Dendritic cell treated with granulocyte-macrophage colony-stimulating factor and Interleukin-4, amounts not matched to agents 40 ng/mL and 50 ng/mL, for 4 days (primary cell): ENCODE data around the gene PIGC.

Source experiments
- H3K27ac Mint-ChIP-seq: one replicate; pipeline ENCODE4 v1.8.0; 2022; ENCODE audit warnings: mild to moderate bottlenecking, mixed read lengths
- H3K27me3 Mint-ChIP-seq: one replicate; pipeline ENCODE4 v1.8.0; 2022; ENCODE audit warnings: mild to moderate bottlenecking, mixed read lengths
- H3K36me3 Mint-ChIP-seq: one replicate; pipeline ENCODE4 v1.8.0; 2022; ENCODE audit warnings: low read depth, mixed read lengths
- H3K4me1 Mint-ChIP-seq: one replicate; pipeline ENCODE4 v1.8.0; 2022; ENCODE audit warnings: low read depth, mixed read lengths
- H3K4me3 Mint-ChIP-seq: one replicate; pipeline ENCODE4 v1.8.0; 2022; ENCODE audit warnings: mild to moderate bottlenecking, moderate library complexity, mixed read lengths
- H3K9me3 Mint-ChIP-seq: one replicate; pipeline ENCODE4 v1.8.0; 2022; ENCODE audit warnings: mixed read lengths
- intact Hi-C: fragments of 100-400 bp; cut with micrococcal nuclease; formaldehyde crosslinking; loops from one replicate; pipeline ENCODE4 v1.15.0; 2022

Gene PIGC

GRCh38 chr1:172397221-172397620 is 46.6 kb downstream of the PIGC start:
- H3K27me3 Mint-ChIP-seq = no peaks in the 10 kb centered on the region
- H3K4me1 Mint-ChIP-seq = peaks cover 23% of the 10 kb centered on the region
- H3K27ac Mint-ChIP-seq = no peak overlapping the region
- no peak overlapping the region for H3K4me3 Mint-ChIP-seq
- no peaks in the 10 kb centered on the region for H3K9me3 Mint-ChIP-seq
- intact Hi-C loops = loop anchor here (5.0 to 10.0 kb wide), 2 partner anchors 215 to 592 kb away; no protein-coding TSS in a partner anchor
- no peaks in the 10 kb centered on the region for H3K36me3 Mint-ChIP-seq

- Mint-ChIP-seq H3K27ac (no peak overlapping the region), H3K9me3 (no peaks in the 10 kb centered on the region), H3K4me1 (peaks cover 34% of the 10 kb centered on the region), H3K27me3 (no peaks in the 10 kb centered on the region), H3K4me3 (no peak overlapping the region), H3K36me3 (no peaks in the 10 kb centered on the region)
- intact Hi-C loops = loop anchor here (5.0 to 10.0 kb wide), 2 partner anchors 213 to 591 kb away; no protein-coding TSS in a partner anchor
Measured at GRCh38 chr1:172395576-172395975, 48.3 kb downstream of the PIGC start.

- no peaks in the 10 kb centered on the region for H3K9me3 Mint-ChIP-seq
- H3K27me3 Mint-ChIP-seq = no peaks in the 10 kb centered on the region
- H3K4me1 Mint-ChIP-seq = peaks cover 34% of the 10 kb centered on the region
- H3K4me3 Mint-ChIP-seq = no peak overlapping the region
- intact Hi-C loops = loop anchor here (5.0 to 10.0 kb wide), 2 partner anchors 213 to 590 kb away; no protein-coding TSS in a partner anchor
- H3K36me3 Mint-ChIP-seq = no peaks in the 10 kb centered on the region
- peak overlapping the region; percentile 83 for H3K27ac Mint-ChIP-seq
Measured at GRCh38 chr1:172394811-172395210, 49.1 kb downstream of the PIGC start.

GRCh38 chr1:172394141-172394751 is 49.6 kb downstream of the PIGC start:
- peak overlapping the region; percentile 83 for H3K27ac Mint-ChIP-seq
- H3K4me3 Mint-ChIP-seq = no peak overlapping the region
- H3K9me3 Mint-ChIP-seq = no peaks in the 10 kb centered on the region
- no peaks in the 10 kb centered on the region for H3K36me3 Mint-ChIP-seq
- peaks cover 33% of the 10 kb centered on the region for H3K4me1 Mint-ChIP-seq
- H3K27me3 Mint-ChIP-seq = no peaks in the 10 kb centered on the region
- intact Hi-C loops = loop anchor here (10.0 kb wide), 1 partner anchor 589 kb away; no protein-coding TSS in a partner anchor

GRCh38 chr1:172393354-172393753 is 50.5 kb downstream of the PIGC start:
- H3K27me3 Mint-ChIP-seq = no peaks in the 10 kb centered on the region
- no peaks in the 10 kb centered on the region for H3K9me3 Mint-ChIP-seq
- peaks cover 33% of the 10 kb centered on the region for H3K4me1 Mint-ChIP-seq
- no peaks in the 10 kb centered on the region for H3K36me3 Mint-ChIP-seq
- no peak overlapping the region for H3K4me3 Mint-ChIP-seq
- peak overlapping the region; percentile 83 for H3K27ac Mint-ChIP-seq
- intact Hi-C loops = loop anchor here (10.0 kb wide), 1 partner anchor 589 kb away; no protein-coding TSS in a partner anchor

GRCh38 chr1:172391976-172392375 is 51.9 kb downstream of the PIGC start:
- H3K4me1 Mint-ChIP-seq = peaks cover 33% of the 10 kb centered on the region
- H3K4me3 Mint-ChIP-seq = no peak overlapping the region
- no peaks in the 10 kb centered on the region for H3K27me3 Mint-ChIP-seq
- peak overlapping the region; percentile 83 for H3K27ac Mint-ChIP-seq
- intact Hi-C loops = loop anchor here (10.0 kb wide), 1 partner anchor 587 kb away; no protein-coding TSS in a partner anchor
- H3K36me3 Mint-ChIP-seq = no peaks in the 10 kb centered on the region
- no peaks in the 10 kb centered on the region for H3K9me3 Mint-ChIP-seq
